ENCODE measurements around the gene DGKE.

The DGKE gene

DNA sequence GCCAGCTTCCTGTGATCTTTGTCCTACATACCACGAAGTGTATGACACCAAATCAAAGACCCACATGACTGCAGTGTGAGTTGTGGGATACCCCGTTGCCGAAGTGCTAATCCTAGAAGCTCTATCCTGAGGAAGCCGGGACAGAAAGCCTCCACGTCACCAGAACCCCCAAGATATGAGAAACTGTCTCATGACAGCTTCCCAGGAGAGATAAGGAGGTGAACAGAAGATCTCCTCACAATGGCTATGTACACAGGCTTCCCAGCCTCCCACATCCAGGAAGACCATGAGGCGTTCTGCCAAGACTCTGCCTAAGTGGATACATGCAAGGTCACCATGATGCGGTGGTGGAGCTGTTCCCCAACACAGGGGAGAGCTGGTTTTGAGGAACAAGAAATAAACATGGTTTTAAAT is 42.8 kb downstream of the DGKE start:
- DNase-seq (ENCODE audit: low read depth), result no peak
- TF ChIP-seq, protein P1, sequence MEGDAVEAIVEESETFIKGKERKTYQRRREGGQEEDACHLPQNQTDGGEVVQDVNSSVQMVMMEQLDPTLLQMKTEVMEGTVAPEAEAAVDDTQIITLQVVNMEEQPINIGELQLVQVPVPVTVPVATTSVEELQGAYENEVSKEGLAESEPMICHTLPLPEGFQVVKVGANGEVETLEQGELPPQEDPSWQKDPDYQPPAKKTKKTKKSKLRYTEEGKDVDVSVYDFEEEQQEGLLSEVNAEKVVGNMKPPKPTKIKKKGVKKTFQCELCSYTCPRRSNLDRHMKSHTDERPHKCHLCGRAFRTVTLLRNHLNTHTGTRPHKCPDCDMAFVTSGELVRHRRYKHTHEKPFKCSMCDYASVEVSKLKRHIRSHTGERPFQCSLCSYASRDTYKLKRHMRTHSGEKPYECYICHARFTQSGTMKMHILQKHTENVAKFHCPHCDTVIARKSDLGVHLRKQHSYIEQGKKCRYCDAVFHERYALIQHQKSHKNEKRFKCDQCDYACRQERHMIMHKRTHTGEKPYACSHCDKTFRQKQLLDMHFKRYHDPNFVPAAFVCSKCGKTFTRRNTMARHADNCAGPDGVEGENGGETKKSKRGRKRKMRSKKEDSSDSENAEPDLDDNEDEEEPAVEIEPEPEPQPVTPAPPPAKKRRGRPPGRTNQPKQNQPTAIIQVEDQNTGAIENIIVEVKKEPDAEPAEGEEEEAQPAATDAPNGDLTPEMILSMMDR (IDR thresholded peaks at IDR 0.05; ENCODE audit: insufficient read depth, low read depth, low read length, missing control alignments), result no peak
- H3K4me3 ChIP-seq (ENCODE audit: low read depth, low read length), result no peak overlapping the region

DNA sequence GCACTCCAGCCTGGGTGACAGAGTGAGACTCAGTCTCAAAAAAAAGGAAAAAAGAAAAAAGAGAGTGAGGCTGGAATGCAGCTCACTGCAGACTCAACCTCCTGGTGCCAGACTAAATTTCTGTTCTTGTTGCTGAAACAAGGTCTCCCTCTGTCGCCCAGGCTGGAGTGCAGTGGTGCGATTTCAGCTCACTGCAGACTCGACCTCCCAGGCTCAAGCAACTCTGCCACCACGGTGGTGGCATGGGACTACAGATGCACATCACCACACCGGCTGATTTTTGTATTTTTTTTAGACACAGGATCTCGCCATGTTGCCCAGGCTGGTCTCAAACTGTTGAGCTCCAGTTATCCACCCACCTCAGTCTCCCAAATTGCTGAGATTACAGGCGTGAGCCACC is 45.3 kb downstream of the DGKE start:
- no peak for DNase-seq (ENCODE audit: low read depth)

DNA sequence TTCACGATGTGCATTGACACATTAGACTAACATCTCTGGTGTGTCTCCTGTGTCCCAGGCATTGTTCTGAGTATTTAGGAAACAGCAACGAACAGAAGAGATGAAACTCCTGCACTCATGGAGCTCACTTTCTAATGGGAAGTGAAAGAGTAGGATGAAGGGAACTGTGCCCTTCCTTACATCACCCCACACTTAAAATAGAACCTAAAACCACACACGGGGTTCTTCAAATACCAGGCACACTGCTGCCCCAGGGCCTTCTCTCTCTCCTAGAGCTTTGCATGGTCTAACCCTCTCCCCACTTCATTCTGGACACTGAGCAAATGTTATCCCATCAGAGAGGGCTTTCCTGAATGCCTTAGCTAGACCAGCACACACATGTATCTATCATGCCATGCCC is 46.2 kb downstream of the DGKE start:
- TF ChIP-seq, protein P1 (IDR thresholded peaks at IDR 0.05; ENCODE audit: insufficient read depth, low read depth, low read length, missing control alignments), result no peak
- H3K4me3 ChIP-seq (ENCODE audit: low read depth, low read length), result no peak overlapping the region
- no peak for DNase-seq (ENCODE audit: low read depth)

More for the DNA sequence above, 45.3 kb downstream of the DGKE start:
- H3K4me3 ChIP-seq (ENCODE audit: low read depth, low read length), result no peak overlapping the region
- TF ChIP-seq, protein P1 (IDR thresholded peaks at IDR 0.05; ENCODE audit: insufficient read depth, low read depth, low read length, missing control alignments), result no peak

DNA sequence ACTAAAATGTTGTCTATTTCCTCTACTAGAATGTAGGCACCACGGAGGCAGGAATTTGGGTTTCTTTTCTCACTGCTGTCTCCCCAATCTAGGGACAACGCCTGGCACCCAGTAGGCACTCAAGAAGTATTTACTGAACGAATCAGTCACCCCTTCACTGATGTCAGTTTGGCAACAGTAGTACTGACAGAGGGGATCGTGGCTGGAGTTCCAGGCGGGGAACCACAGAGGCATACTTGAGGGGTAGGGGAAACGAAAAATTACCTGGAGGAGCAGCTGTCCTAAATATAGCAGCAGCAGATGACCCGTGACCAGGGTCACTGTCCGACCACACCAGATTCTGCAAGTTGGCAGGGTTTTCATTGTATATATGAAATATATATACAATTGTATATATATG is 46.6 kb downstream of the DGKE start:
- no peak for DNase-seq (ENCODE audit: low read depth)
- TF ChIP-seq, protein P1 (IDR thresholded peaks at IDR 0.05; ENCODE audit: insufficient read depth, low read depth, low read length, missing control alignments), result no peak
- H3K4me3 ChIP-seq (ENCODE audit: low read depth, low read length), result no peak overlapping the region

DNA sequence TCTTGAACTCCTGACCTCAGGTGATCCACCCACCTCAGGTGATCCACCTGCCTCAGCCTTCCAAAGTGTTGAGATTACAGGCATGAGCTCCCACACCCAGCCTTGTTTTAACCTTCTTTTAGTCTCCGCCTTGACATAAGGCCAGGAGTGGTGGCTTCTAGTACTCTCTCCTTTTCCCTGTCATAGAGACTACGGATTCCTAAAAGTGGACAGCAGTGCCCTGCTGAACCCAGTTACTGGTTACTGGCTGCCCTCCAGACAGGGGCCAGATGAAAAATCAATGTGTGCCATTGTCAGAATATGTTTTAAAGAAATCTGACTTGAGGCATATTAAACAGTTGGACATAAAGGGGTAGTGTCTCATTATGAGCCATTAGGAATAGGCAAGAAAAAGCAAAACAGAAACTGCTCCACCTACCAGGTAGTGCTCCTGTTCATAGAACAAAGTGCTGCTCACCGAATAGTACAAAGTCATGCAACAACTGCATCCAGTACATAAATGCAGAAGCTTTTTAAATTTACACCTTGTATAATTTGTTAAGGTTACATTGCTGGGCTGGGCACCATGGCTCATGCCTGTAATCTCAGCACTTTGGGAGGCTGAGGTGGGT is 47.8 kb downstream of the DGKE start:
- no peak for DNase-seq (ENCODE audit: low read depth)
- H3K4me3 ChIP-seq (ENCODE audit: low read depth, low read length), result no peak overlapping the region
- TF ChIP-seq, protein P1 (IDR thresholded peaks at IDR 0.05; ENCODE audit: insufficient read depth, low read depth, low read length, missing control alignments), result no peak

DNA sequence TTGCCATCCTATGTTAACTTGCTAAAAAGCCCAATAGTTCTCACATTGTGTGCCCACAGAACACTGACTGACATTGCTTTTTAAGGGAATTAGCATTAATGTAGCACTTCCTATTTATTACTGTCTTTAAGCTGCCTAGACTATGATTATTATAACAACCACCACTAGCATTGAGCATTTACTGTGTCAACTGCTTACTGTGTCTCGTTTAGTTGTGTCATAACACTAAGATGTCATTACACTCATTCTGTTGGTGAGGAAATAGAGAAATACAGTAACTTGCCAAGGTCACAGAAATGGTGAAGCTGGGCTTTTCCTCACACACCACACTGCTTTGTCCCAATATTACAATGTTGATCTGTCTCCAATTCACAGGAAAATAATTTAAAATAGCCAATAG is 49.7 kb downstream of the DGKE start:
- H3K4me3 ChIP-seq (ENCODE audit: low read depth, low read length), result no peak overlapping the region
- DNase-seq (ENCODE audit: low read depth), result no peak
- TF ChIP-seq, protein P1 (IDR thresholded peaks at IDR 0.05; ENCODE audit: insufficient read depth, low read depth, low read length, missing control alignments), result no peak

All from GM12865 (cell line).